GM12872 (cell line): ENCODE results near the gene WFDC11.

ENCODE experiments used
- CTCF ChIP-seq: IDR thresholded peaks from 3 replicates; pipeline ENCODE4 v1.5.1; 2011; ENCODE audit warnings: low read depth, mild to moderate bottlenecking, low read length, moderate library complexity; ENCODE audit not compliant: insufficient read depth

WFDC11 gene

GRCh38 chr20:45672765-45673164 lies 2.7 kb upstream of the WFDC11 start:
- TF ChIP-seq CTCF: no peak

GRCh38 chr20:45649312-45649863 lies 20.7 kb downstream of the WFDC11 start:
- TF ChIP-seq CTCF: no peak

- TF ChIP-seq CTCF: no peak
These were observed 22.5 kb downstream of the WFDC11 start for GRCh38 chr20:45647441-45648050.

GRCh38 chr20:45646875-45647274 lies 23.2 kb downstream of the WFDC11 start:
- no peak for TF ChIP-seq CTCF

GRCh38 chr20:45639687-45640086 lies 30.4 kb downstream of the WFDC11 start:
- TF ChIP-seq CTCF: no peak

- TF ChIP-seq CTCF: no peak
These were observed 33.5 kb downstream of the WFDC11 start for GRCh38 chr20:45636513-45636912.

- TF ChIP-seq CTCF: no peak
These were observed 38.9 kb downstream of the WFDC11 start, which contains the start of gene WFDC9 for GRCh38 chr20:45631184-45631583. Gene WFDC9, minus strand, starts transcription at chr20:45631284. Its CDS starts 21,103 bp downstream, at chr20:45610181.
